Testis (tissue), 3 donors: ENCODE measurements around the gene TRIO. TPM values are rescaled to one million over a fixed set of nuclear protein-coding genes. Genes with fewer than 3 reads are reported as not detected.
A peak's percentile ranks its signal among the peaks of the same experiment; 100 is the strongest.

Experiments
- DNase-seq: peaks from one replicate; pipeline ENCODE4 v3.0.0-alpha.2; 2019
- H3K27ac ChIP-seq, 2 donors: fragments of 200-600 bp; sonication (generic); one replicate each; pipeline ENCODE4 v1.5.1; 2019
- H3K27me3 ChIP-seq: fragments of 200-600 bp; sonication (generic); one replicate; pipeline ENCODE4 v1.5.1; 2019
- H3K36me3 ChIP-seq: fragments of 200-600 bp; sonication (generic); one replicate; pipeline ENCODE4 v1.5.1; 2017; ENCODE audit warnings: low read depth; ENCODE audit errors: missing control alignments
- H3K4me1 ChIP-seq: fragments of 200-600 bp; sonication (generic); one replicate; pipeline ENCODE4 v1.5.1; 2019
- H3K4me3 ChIP-seq, 2 donors: fragments of 200-600 bp; sonication (generic); one replicate each; pipeline ENCODE4 v1.5.1; 2017 to 2019
- H3K9me3 ChIP-seq: fragments of 200-600 bp; sonication (generic); one replicate; pipeline ENCODE4 v1.5.1; 2017
- CTCF ChIP-seq, 3 experiments: fragments of 450-650 bp in 2 of 3; fragments of 200-600 bp in 1 of 3; sonication (generic) in 1 of 3; IDR thresholded peaks; one replicate each; pipeline ENCODE4 v1.5.1; 2016 to 2019; ENCODE audit warnings: antibody characterized with exemption in 3 of 3, mild to moderate bottlenecking in 2 of 3, moderate library complexity in 1 of 3
- POLR2A ChIP-seq: fragments of 450-650 bp; IDR thresholded peaks from one replicate; pipeline ENCODE4 v1.6.1; 2017; ENCODE audit warnings: antibody characterized with exemption, mild to moderate bottlenecking, moderate library complexity
- WGBS, 2 donors: methylation state at CpG; one replicate each; pipeline ENCODE4 v1.1.5; 2018; 5-methylcytosine and 5-hydroxymethylcytosine counted together
- intact Hi-C: fragments of 100-400 bp; cut with DNase I; formaldehyde crosslinking; loops from one replicate; pipeline ENCODE4 v1.15.1; 2023; ENCODE audit warnings: low total_unique reads
- polyA plus RNA-seq: library from polyadenylated mRNA; stranded (reverse); fragments of 350-450 nt; fragmentation: Illumina TruSeq; extraction: RNeasy Lipid Tissue Mini Kit (QIAGEN cat#74804); gene quantifications from one replicate; pipeline ENCODE4 v1.2.3, GENCODE V29; 2014; ENCODE audit warnings: low read depth, low replicate concordance; ENCODE audit not compliant: insufficient read depth
- total RNA-seq, 2 donors: library from RNA; depleted of rRNA; stranded (reverse); fragments of >200 nt; gene quantifications; one replicate each; pipeline ENCODE4 v1.2.3, GENCODE V29; 2016

TRIO gene
- total and polyA plus RNA-seq, 3 donors from 2014 or later: 47.2 to 295 (median 249) TPM

- Histone ChIP-seq H3K27me3 (no peaks in the 10 kb centered on the region), H3K27ac (no peak overlapping the region), H3K36me3 (no peaks in the 10 kb centered on the region), H3K4me3 (no peak overlapping the region), H3K9me3 (no peaks in the 10 kb centered on the region), H3K4me1 (no peaks in the 10 kb centered on the region)
- no peak for TF ChIP-seq CTCF (IDR thresholded peaks at IDR 0.05)
- TF ChIP-seq POLR2A: no peak
- no peak for DNase-seq
- WGBS, 2 donors: 87 to 89% methylated on average over 11 to 12 of the region's 12 CpGs
- intact Hi-C loops: loop anchor here (10.0 kb wide), 2 partner anchors 117 to 147 kb away; partner anchors contain the start of gene TRIO
Observed at GRCh38 chr5:14261856-14262611, 118.9 kb downstream of the TRIO start.

- no peaks in the 10 kb centered on the region for H3K4me1 ChIP-seq
- no peak overlapping the region for H3K27ac ChIP-seq
- H3K9me3 ChIP-seq: no peaks in the 10 kb centered on the region
- no peaks in the 10 kb centered on the region for H3K27me3 ChIP-seq
- no peak for DNase-seq
- H3K4me3 ChIP-seq: no peak overlapping the region
- WGBS, 2 donors: 90 to 100% methylated on average over 1 of the region's 1 CpG
- intact Hi-C loops: loop anchor here (10.0 kb wide), 2 partner anchors 118 to 148 kb away; partner anchors contain the start of gene TRIO
- TF ChIP-seq CTCF (IDR thresholded peaks at IDR 0.05): no peak
- TF ChIP-seq POLR2A: no peak
- H3K36me3 ChIP-seq: no peaks in the 10 kb centered on the region
Observed at GRCh38 chr5:14263113-14263512, 120.0 kb downstream of the TRIO start.

- Histone ChIP-seq H3K4me3 (no peak overlapping the region), H3K27ac (no peak overlapping the region), H3K36me3 (no peaks in the 10 kb centered on the region), H3K4me1 (peaks cover 4% of the 10 kb centered on the region), H3K9me3 (no peaks in the 10 kb centered on the region), H3K27me3 (no peaks in the 10 kb centered on the region)
- TF ChIP-seq CTCF (IDR thresholded peaks at IDR 0.05): no peak
- TF ChIP-seq POLR2A: no peak
- intact Hi-C loops: loop anchor here (10.0 kb wide), 2 partner anchors 119 to 149 kb away; partner anchors contain the start of gene TRIO
- WGBS, 2 donors: 64 to 72% methylated on average over 2 of the region's 2 CpGs
- DNase-seq: no peak
Observed at GRCh38 chr5:14263699-14264098, 120.6 kb downstream of the TRIO start.

GRCh38 chr5:14264605-14265316 is 121.6 kb downstream of the TRIO start:
- H3K4me3 ChIP-seq: peak overlapping the region in 1 of 2 donors; percentile 29
- 8 to 10% methylated on average over 26 of the region's 26 CpGs for WGBS, 2 donors
- no peak for TF ChIP-seq POLR2A

GRCh38 chr5:14265570-14265969 is 122.4 kb downstream of the TRIO start:
- 70 to 72% methylated on average over 2 of the region's 2 CpGs for WGBS, 2 donors
- Histone ChIP-seq H3K36me3 (no peaks in the 10 kb centered on the region), H3K27ac (no peak overlapping the region), H3K4me3 (no peak overlapping the region), H3K4me1 (peaks cover 14% of the 10 kb centered on the region), H3K9me3 (no peaks in the 10 kb centered on the region), H3K27me3 (no peaks in the 10 kb centered on the region)
- TF ChIP-seq CTCF (IDR thresholded peaks at IDR 0.05): no peak
- no peak for TF ChIP-seq POLR2A
- no peak for DNase-seq
- intact Hi-C loops: loop anchor here (10.0 kb wide), 2 partner anchors 121 to 151 kb away; partner anchors contain the start of gene TRIO

More at GRCh38 chr5:14264605-14265316, 121.6 kb downstream of the TRIO start:
- intact Hi-C loops: loop anchor here (10.0 kb wide), 2 partner anchors 120 to 150 kb away; partner anchors contain the start of gene TRIO
- Histone ChIP-seq H3K27me3 (no peaks in the 10 kb centered on the region), H3K4me1 (peaks cover 14% of the 10 kb centered on the region), H3K36me3 (no peaks in the 10 kb centered on the region), H3K27ac (no peak overlapping the region), H3K9me3 (no peaks in the 10 kb centered on the region)
- peak; percentile 94 for DNase-seq
